SK-N-SH (cell line): Measurements from ENCODE around the gene CCS. TPM values are rescaled to one million over a fixed set of nuclear protein-coding genes. Genes with fewer than 3 reads are reported as not detected.

Experiments
- CTCF ChIA-PET: fragments of 300-600, 350-600 bp; formaldehyde crosslinking; extraction: SDS; loops from one replicate; lab custom pipeline; 2021; lab: Yijun Ruan, JAX
- POLR2A ChIA-PET: fragments of 350-600 bp; sonication (Branson Sonifier 250); formaldehyde crosslinking; extraction: SDS; loops from one replicate; lab custom pipeline; 2020; ENCODE audit warnings: antibody characterized with exemption, inconsistent platforms; lab: Yijun Ruan, JAX
- DNase-seq: peaks from one replicate; pipeline ENCODE4 v3.0.0; 2012
- H2AFZ ChIP-seq: fragments of 200-600 bp; sonication (generic); 2 replicates; pipeline ENCODE4 v1.8.1; 2016; ENCODE audit warnings: antibody characterized with exemption, mild to moderate bottlenecking, low read depth
- H3F3A ChIP-seq: fragments of 200-600 bp; sonication (generic); replicated peaks from 2 replicates; pipeline ENCODE3; 2016; ENCODE audit warnings: antibody characterized with exemption, mild to moderate bottlenecking; ENCODE audit not compliant: insufficient read depth
- H3K27ac ChIP-seq, 2 experiments: fragments of 200-500 bp in 1 of 2; fragments of 200-600 bp in 1 of 2; sonication (Bioruptor generic) in 1 of 2; sonication (generic), shearing (Covaris generic) in 1 of 2; 2 replicates each; pipeline versions ENCODE4 v1.5.1 to v1.6.1; 2014 to 2016; ENCODE audit warnings: low read depth in 2 of 2, inconsistent platforms in 1 of 2, low read length in 1 of 2, mild to moderate bottlenecking in 1 of 2, mixed read lengths in 1 of 2
- H3K27me3 ChIP-seq: fragments of 200-600 bp; sonication (generic), shearing (Covaris generic); 2 replicates; pipeline ENCODE4 v1.6.1; 2016; ENCODE audit warnings: mixed run types; ENCODE audit not compliant: insufficient read depth
- H3K36me3 ChIP-seq, 2 experiments: fragments of 200-500 bp in 1 of 2; fragments of 200-600 bp in 1 of 2; sonication (Bioruptor generic) in 1 of 2; sonication (generic) in 1 of 2; replicated peaks in 1 of 2; 2 replicates each; pipeline versions ENCODE3 to v1.5.1; 2014 to 2016; ENCODE audit warnings: low read length in 1 of 2, mild to moderate bottlenecking in 1 of 2; ENCODE audit not compliant: insufficient read depth in 2 of 2, control insufficient read depth in 1 of 2
- H3K4me1 ChIP-seq, 2 experiments: fragments of 200-500 bp in 1 of 2; fragments of 200-600 bp in 1 of 2; sonication (Bioruptor generic) in 1 of 2; sonication (generic), shearing (Covaris generic) in 1 of 2; 2 replicates each; pipeline versions ENCODE4 v1.5.1 to v1.6.1; 2014 to 2016; ENCODE audit warnings: low read depth in 1 of 2, low read length in 1 of 2, mixed run types in 1 of 2; ENCODE audit not compliant: insufficient read depth in 2 of 2, control insufficient read depth in 1 of 2
- H3K4me2 ChIP-seq: fragments of 200-600 bp; sonication (generic), shearing (Covaris generic); 2 replicates; pipeline ENCODE4 v1.6.1; 2017; ENCODE audit warnings: mixed run types
- H3K4me3 ChIP-seq, 2 experiments: fragments of 200-500 bp in 1 of 2; fragments of 200-600 bp in 1 of 2; sonication (Bioruptor generic) in 1 of 2; sonication (generic), shearing (Covaris generic) in 1 of 2; 2 replicates each; pipeline versions ENCODE4 v1.5.1 to v1.8.1; 2014 to 2016; ENCODE audit warnings: low read depth in 2 of 2, inconsistent platforms in 1 of 2, low read length in 1 of 2, mild to moderate bottlenecking in 1 of 2, mixed read lengths in 1 of 2, moderate library complexity in 1 of 2
- H3K79me2 ChIP-seq: fragments of 200-600 bp; sonication (generic); 2 replicates; pipeline ENCODE4 v1.8.1; 2017; ENCODE audit warnings: mild to moderate bottlenecking; ENCODE audit not compliant: insufficient read depth
- H3K9ac ChIP-seq: fragments of 200-600 bp; sonication (generic); 2 replicates; pipeline ENCODE4 v1.6.1; 2017; ENCODE audit warnings: mixed run types
- H3K9me2 ChIP-seq: fragments of 200-600 bp; sonication (generic); 2 replicates; pipeline ENCODE4 v1.6.1; 2017; ENCODE audit warnings: mixed run types
- H3K9me3 ChIP-seq: fragments of 200-600 bp; sonication (generic); 2 replicates; pipeline ENCODE4 v1.6.1; 2017; ENCODE audit warnings: mixed run types, mild to moderate bottlenecking, moderate library complexity
- H4K20me1 ChIP-seq: fragments of 200-600 bp; sonication (generic); 2 replicates; pipeline ENCODE4 v1.6.1; 2017; ENCODE audit warnings: mild to moderate bottlenecking, mixed run types; ENCODE audit not compliant: insufficient read depth
- CHD2 ChIP-seq: fragments of 150-350 bp; IDR thresholded peaks from 2 replicates; pipeline ENCODE4 v1.6.1; 2018; ENCODE audit warnings: low read length; ENCODE audit not compliant: partially characterized antibody
- ELF1 ChIP-seq: IDR thresholded peaks from 2 replicates; pipeline ENCODE4 v1.4.0; 2012
- EP300 ChIP-seq, 2 experiments: IDR thresholded peaks; 2 replicates each; pipeline versions ENCODE4 v1.4.0 to v1.6.1; 2012; ENCODE audit warnings: borderline replicate concordance in 1 of 2, low read depth in 1 of 2, low read length in 1 of 2
- FOXJ3 ChIP-seq: sonication (generic); formaldehyde crosslinking; IDR thresholded peaks from 2 replicates; pipeline ENCODE4 v1.5.1; 2020; ENCODE audit warnings: mild to moderate bottlenecking, missing genetic modification reagents
- GABPA ChIP-seq: IDR thresholded peaks from 2 replicates; pipeline ENCODE4 v1.4.0; 2012; ENCODE audit warnings: low read depth, mild to moderate bottlenecking
- NRF1 ChIP-seq: IDR thresholded peaks from 2 replicates; pipeline ENCODE4 v1.6.1; 2012; ENCODE audit warnings: low read depth, mild to moderate bottlenecking, low read length
- RAD21 ChIP-seq: IDR thresholded peaks from 2 replicates; pipeline ENCODE4 v1.6.1; 2012; ENCODE audit warnings: mild to moderate bottlenecking, low read length
- RCOR1 ChIP-seq: fragments of 150-350 bp; IDR thresholded peaks from 2 replicates; pipeline ENCODE4 v1.6.1; 2017; ENCODE audit warnings: antibody characterized with exemption, low read length
- SIN3A ChIP-seq: IDR thresholded peaks from 2 replicates; pipeline ENCODE4 v1.6.1; 2012; ENCODE audit warnings: low read depth, mild to moderate bottlenecking, low read length, moderate library complexity, borderline replicate concordance
- TEAD4 ChIP-seq: IDR thresholded peaks from 2 replicates; pipeline ENCODE4 v1.4.0; 2012; ENCODE audit warnings: mild to moderate bottlenecking, borderline replicate concordance; ENCODE audit not compliant: insufficient read depth
- YY1 ChIP-seq: IDR thresholded peaks from 2 replicates; pipeline ENCODE4 v1.4.0; 2012; ENCODE audit warnings: low read depth, mild to moderate bottlenecking
- ZBTB33 ChIP-seq: IDR thresholded peaks from 2 replicates; pipeline ENCODE4 v1.4.0; 2012; ENCODE audit warnings: low read depth, borderline replicate concordance
- WGBS: methylation state at CpG from one replicate; pipeline ENCODE4 v1.1.6; 2017; ENCODE audit warnings: low lambda C conversion rate; 5-methylcytosine and 5-hydroxymethylcytosine counted together
- polyA plus RNA-seq, 3 experiments: library from polyadenylated mRNA; depleted of rRNA; stranded (reverse); fragments of >200 nt; gene quantifications; 2 replicates each; pipeline ENCODE4 v1.2.3, GENCODE V29; 2012
- TF ChIP-seq, protein P1 (sequence below): IDR thresholded peaks from 2 replicates; pipeline ENCODE4 v1.6.1; 2012; ENCODE audit warnings: mild to moderate bottlenecking, low read depth, low read length, moderate library complexity

Gene CCS
- polyA plus RNA-seq, 1 of the 3 experiments (the other 2 are of a cell fraction), result 56.1 TPM

- no peak for TF ChIP-seq FOXJ3 (CRISPR knock-in tag)
These were observed 56.9 kb downstream of the CCS start (continued) for GRCh38 chr11:66649903-66650302.

DNA sequence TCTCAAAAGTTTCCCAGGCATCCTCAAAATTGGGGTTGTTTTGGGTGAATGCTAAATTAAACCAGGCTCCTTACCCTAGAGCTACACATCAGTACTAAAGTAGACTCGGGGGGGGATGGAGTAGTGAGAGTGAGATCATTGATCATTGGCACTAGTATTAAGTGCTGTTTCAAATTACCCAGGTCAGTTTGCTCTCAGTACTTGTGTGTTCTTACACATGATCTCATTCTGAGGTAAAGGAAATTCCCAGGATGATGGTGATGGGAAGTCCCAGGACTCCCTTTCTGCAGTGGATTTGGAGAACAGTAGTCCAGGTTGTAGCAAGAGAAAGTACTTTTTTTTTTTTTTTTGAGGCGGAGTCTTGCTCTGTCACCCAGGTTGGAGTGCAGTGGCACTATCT lies 58.0 kb downstream of the CCS start:
- peaks cover 42% of the 10 kb centered on the region for H3F3A ChIP-seq
- H4K20me1 ChIP-seq, result peaks cover 74% of the 10 kb centered on the region
- no peak for DNase-seq
- no peaks in the 10 kb centered on the region; a peak in 1 of 4 replicates for H3K4me1 ChIP-seq
- H2AFZ ChIP-seq, result no peak overlapping the region
- TF ChIP-seq CHD2, result no peak
- no peak for TF ChIP-seq ELF1
- TF ChIP-seq GABPA, result no peak
- TF ChIP-seq RCOR1, result no peak
- no peak for TF ChIP-seq RAD21
- no peak for TF ChIP-seq NRF1
- no peak for TF ChIP-seq YY1
- TF ChIP-seq ZBTB33, result no peak
- no peak for TF ChIP-seq EP300 (IDR thresholded peaks at IDR 0.05; ENCODE audit: borderline replicate concordance in 1 of 2, low read depth in 1 of 2, low read length in 1 of 2)
- TF ChIP-seq, protein P1, sequence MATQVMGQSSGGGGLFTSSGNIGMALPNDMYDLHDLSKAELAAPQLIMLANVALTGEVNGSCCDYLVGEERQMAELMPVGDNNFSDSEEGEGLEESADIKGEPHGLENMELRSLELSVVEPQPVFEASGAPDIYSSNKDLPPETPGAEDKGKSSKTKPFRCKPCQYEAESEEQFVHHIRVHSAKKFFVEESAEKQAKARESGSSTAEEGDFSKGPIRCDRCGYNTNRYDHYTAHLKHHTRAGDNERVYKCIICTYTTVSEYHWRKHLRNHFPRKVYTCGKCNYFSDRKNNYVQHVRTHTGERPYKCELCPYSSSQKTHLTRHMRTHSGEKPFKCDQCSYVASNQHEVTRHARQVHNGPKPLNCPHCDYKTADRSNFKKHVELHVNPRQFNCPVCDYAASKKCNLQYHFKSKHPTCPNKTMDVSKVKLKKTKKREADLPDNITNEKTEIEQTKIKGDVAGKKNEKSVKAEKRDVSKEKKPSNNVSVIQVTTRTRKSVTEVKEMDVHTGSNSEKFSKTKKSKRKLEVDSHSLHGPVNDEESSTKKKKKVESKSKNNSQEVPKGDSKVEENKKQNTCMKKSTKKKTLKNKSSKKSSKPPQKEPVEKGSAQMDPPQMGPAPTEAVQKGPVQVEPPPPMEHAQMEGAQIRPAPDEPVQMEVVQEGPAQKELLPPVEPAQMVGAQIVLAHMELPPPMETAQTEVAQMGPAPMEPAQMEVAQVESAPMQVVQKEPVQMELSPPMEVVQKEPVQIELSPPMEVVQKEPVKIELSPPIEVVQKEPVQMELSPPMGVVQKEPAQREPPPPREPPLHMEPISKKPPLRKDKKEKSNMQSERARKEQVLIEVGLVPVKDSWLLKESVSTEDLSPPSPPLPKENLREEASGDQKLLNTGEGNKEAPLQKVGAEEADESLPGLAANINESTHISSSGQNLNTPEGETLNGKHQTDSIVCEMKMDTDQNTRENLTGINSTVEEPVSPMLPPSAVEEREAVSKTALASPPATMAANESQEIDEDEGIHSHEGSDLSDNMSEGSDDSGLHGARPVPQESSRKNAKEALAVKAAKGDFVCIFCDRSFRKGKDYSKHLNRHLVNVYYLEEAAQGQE, result no peak
- no peak for TF ChIP-seq TEAD4
- TF ChIP-seq SIN3A, result no peak
- peaks cover 24 to 64% of the 10 kb centered on the region in 2 experiments for H3K36me3 ChIP-seq
- H3K9ac ChIP-seq, result no peak overlapping the region
- no peak overlapping the region for H3K27ac ChIP-seq
- no peak overlapping the region for H3K4me3 ChIP-seq
- H3K4me2 ChIP-seq, result no peak overlapping the region
- peaks cover 100% of the 10 kb centered on the region for H3K79me2 ChIP-seq
- H3K9me2 ChIP-seq, result no peaks in the 10 kb centered on the region
- ChIA-PET POLR2A (no interaction called here), CTCF (no interaction called here)
- WGBS, result 92% methylated on average over 2 of the region's 2 CpGs
- no peaks in the 10 kb centered on the region for H3K27me3 ChIP-seq
- no peaks in the 10 kb centered on the region for H3K9me3 ChIP-seq
